A549 (cell line): ENCODE results near the gene IFI30. TPM values are rescaled to one million over a fixed set of nuclear protein-coding genes. Genes with fewer than 3 reads are reported as not detected.

Source experiments
- ATAC-seq, 2 experiments: fragments of 200-7000 bp in 1 of 2; fragments of >200 bp in 1 of 2; cut with Nextera tagmentation in 1 of 2; cut with Tn5 transposase in 1 of 2; 3 replicates each; pipeline versions ENCODE4 v1.8.0 to v1.9.1; 2018 to 2020; ENCODE audit warnings: mild to moderate bottlenecking in 1 of 2, moderate library complexity in 1 of 2
- CTCF ChIA-PET: fragments of 300-600 bp; sonication (Branson Sonifier 250); formaldehyde crosslinking; extraction: SDS; loops from one replicate; lab custom pipeline; 2021; ENCODE audit warnings: antibody characterized with exemption, inconsistent platforms; lab: Yijun Ruan, JAX
- POLR2A ChIA-PET: fragments of 350-600 bp; formaldehyde crosslinking; extraction: SDS; loops from one replicate; lab custom pipeline; 2021; ENCODE audit warnings: antibody characterized with exemption, inconsistent platforms; lab: Yijun Ruan, JAX
- DNase-seq, 2 experiments: peaks; one replicate each; pipeline versions ENCODE4 v3.0.0 to v3.0.0-alpha.2; 2011 to 2016; ENCODE audit warnings: low read depth in 1 of 2, low spot score in 1 of 2
- FAIRE-seq: peaks from 2 replicates; lab custom pipeline; 2011; peaks lifted over from hg19 to GRCh38; lab: Jason Lieb, UNC
- H3K27ac ChIP-seq, 2 experiments: fragments of >200 bp; sonication (Bioruptor Twin); formaldehyde crosslinking; 3 replicates each; pipeline ENCODE4 v1.5.1; 2016 to 2017
- H3K4me1 ChIP-seq: fragments of >200 bp; sonication (Bioruptor Twin); formaldehyde crosslinking; 3 replicates; pipeline ENCODE4 v1.6.1; 2016
- H3K4me2 ChIP-seq: fragments of >200 bp; sonication (Bioruptor Twin); formaldehyde crosslinking; 3 replicates; pipeline ENCODE4 v1.6.1; 2016
- H3K4me3 ChIP-seq: fragments of >200 bp; sonication (Bioruptor Twin); formaldehyde crosslinking; 3 replicates; pipeline ENCODE4 v1.5.1; 2016
- H3K9me3 ChIP-seq: fragments of >200 bp; sonication (Bioruptor Twin); formaldehyde crosslinking; 3 replicates; pipeline ENCODE4 v1.6.1; 2016
- BCL3 ChIP-seq: fragments of >200 bp; sonication (Bioruptor Twin); formaldehyde crosslinking; IDR thresholded peaks from 3 replicates; pipeline ENCODE4 v1.6.1; 2016
- BHLHE40 ChIP-seq: IDR thresholded peaks from 2 replicates; pipeline ENCODE4 v1.6.1; 2012; ENCODE audit warnings: low read depth, low read length, inconsistent platforms
- CHD4 ChIP-seq: fragments of 200-600 bp; sonication (generic); IDR thresholded peaks from 2 replicates; pipeline ENCODE4 v1.6.1; 2016; ENCODE audit warnings: antibody characterized with exemption, mild to moderate bottlenecking, borderline replicate concordance
- EHF ChIP-seq: fragments of 250-450 bp; sonication (Bioruptor Pico); IDR thresholded peaks from 2 replicates; pipeline ENCODE4 v1.5.0; 2020; ENCODE audit warnings: mild to moderate bottlenecking
- ELK1 ChIP-seq: fragments of 150-350 bp; IDR thresholded peaks from 2 replicates; pipeline ENCODE4 v1.6.1; 2014; ENCODE audit warnings: low read depth, mild to moderate bottlenecking, low read length
- ESRRA ChIP-seq: fragments of 150-350 bp; IDR thresholded peaks from 2 replicates; pipeline ENCODE4 v1.6.1; 2014; ENCODE audit warnings: mild to moderate bottlenecking, low read length, borderline replicate concordance
- HEYL ChIP-seq: fragments of 250-450 bp; sonication (Bioruptor Pico); IDR thresholded peaks from 2 replicates; pipeline ENCODE4 v1.8.0; 2021; ENCODE audit warnings: mild to moderate bottlenecking, moderate library complexity
- HOXB5 ChIP-seq: fragments of 250-450 bp; sonication (Bioruptor Pico); IDR thresholded peaks from 2 replicates; pipeline ENCODE4 v1.5.0; 2020; ENCODE audit warnings: mild to moderate bottlenecking, moderate library complexity
- JUN ChIP-seq, 2 experiments: fragments of >200 bp; sonication (Bioruptor Twin); formaldehyde crosslinking; IDR thresholded peaks; 2 replicates in 1 of 2; 3 replicates in 1 of 2; pipeline ENCODE4 v1.6.1; 2016 to 2017
- KDM1A ChIP-seq: fragments of 200-600 bp; sonication (generic); IDR thresholded peaks from 2 replicates; pipeline ENCODE4 v1.6.1; 2016; ENCODE audit warnings: low read depth, mild to moderate bottlenecking
- MAX ChIP-seq: IDR thresholded peaks from 2 replicates; pipeline ENCODE4 v1.6.1; 2012
- MYC ChIP-seq: IDR thresholded peaks from 2 replicates; pipeline ENCODE4 v1.6.1; 2012; ENCODE audit warnings: mild to moderate bottlenecking, inconsistent platforms, low read length, improper control_type of control experiment, borderline replicate concordance
- NPAS2 ChIP-seq: fragments of 250-450 bp; sonication (Bioruptor Pico); IDR thresholded peaks from 2 replicates; pipeline ENCODE4 v1.8.0; 2022; ENCODE audit warnings: mild to moderate bottlenecking, moderate library complexity, borderline replicate concordance
- NR3C1 ChIP-seq: fragments of >200 bp; sonication (Bioruptor Twin); formaldehyde crosslinking; IDR thresholded peaks from 3 replicates; pipeline ENCODE4 v1.6.1; 2017
- RAD21 ChIP-seq, 2 experiments: fragments of >200 bp in 1 of 2; sonication (Bioruptor Twin) in 1 of 2; formaldehyde crosslinking in 1 of 2; IDR thresholded peaks in 1 of 2; conservative IDR thresholded peaks in 1 of 2; 2 replicates in 1 of 2; 3 replicates in 1 of 2; pipeline ENCODE4 v1.6.1; 2012 to 2018; ENCODE audit warnings: inconsistent platforms in 1 of 2
- RCOR1 ChIP-seq: fragments of 150-350 bp; IDR thresholded peaks from 2 replicates; pipeline ENCODE4 v1.6.1; 2014; ENCODE audit warnings: antibody characterized with exemption, low read length, low read depth
- RNF2 ChIP-seq: fragments of 200-600 bp; sonication (generic); IDR thresholded peaks from 2 replicates; pipeline ENCODE4 v1.6.1; 2016; ENCODE audit warnings: low read depth, mild to moderate bottlenecking, antibody characterized with exemption, moderate library complexity, borderline replicate concordance
- SMC3 ChIP-seq: fragments of >200 bp; sonication (Bioruptor Twin); formaldehyde crosslinking; IDR thresholded peaks from 3 replicates; pipeline ENCODE4 v1.6.1; 2018; ENCODE audit warnings: inconsistent platforms
- SREBF2 ChIP-seq: fragments of 450-650 bp; IDR thresholded peaks from 2 replicates; pipeline ENCODE4 v1.6.1; 2014; ENCODE audit warnings: mild to moderate bottlenecking, moderate library complexity
- USF2 ChIP-seq: fragments of 450-650 bp; IDR thresholded peaks from 2 replicates; pipeline ENCODE4 v1.6.1; 2014; ENCODE audit warnings: antibody characterized with exemption
- ZNF302 ChIP-seq: fragments of 250-450 bp; sonication (Bioruptor Pico); IDR thresholded peaks from 2 replicates; pipeline ENCODE4 v1.9.0; 2021; ENCODE audit warnings: inconsistent platforms, mild to moderate bottlenecking, moderate library complexity
- WGBS: methylation state at CpG from one replicate; pipeline ENCODE4 v1.1.6; 2017; ENCODE audit errors: missing lambda C conversion rate; 5-methylcytosine and 5-hydroxymethylcytosine counted together
- polyA plus RNA-seq, 4 experiments: library from polyadenylated mRNA; depleted of rRNA in 3 of 4; stranded (reverse); fragments of >200 nt; fragmentation: RNase III in 1 of 4; extraction: RNeasy Plus Mini Kit Qiagen cat#74134 plus additional on column Dnase treatment in 1 of 4; gene quantifications; 2 replicates in 3 of 4; 3 replicates in 1 of 4; pipeline ENCODE4 v1.2.3, GENCODE V29; 2011 to 2017

IFI30 gene
- polyA plus RNA-seq, 2 of the 4 experiments (the other 2 are of a cell fraction), result 11.2 to 13.5 TPM

- WGBS, result 95% methylated on average over 35 of the region's 66 CpGs
- FAIRE-seq (no peak), DNase-seq (no peak), ATAC-seq (no peak)
- H3K4me3 ChIP-seq, result no peak overlapping the region
- POLR2A ChIA-PET, result no interaction called here
- peaks cover 4% of the 10 kb centered on the region; the same call in 1 of the 3 replicates for H3K4me1 ChIP-seq
- H3K9me3 ChIP-seq, result no peaks in the 10 kb centered on the region
- TF ChIP-seq KDM1A (no peak), JUN (IDR thresholded peaks at IDR 0.05) (no peak), CHD4 (no peak), USF2 (no peak), MAX (no peak), NPAS2 (CRISPR knock-in tag) (no peak), SMC3 (no peak), MYC (no peak), SREBF2 (no peak), HOXB5 (CRISPR knock-in tag) (no peak), NR3C1 (no peak), RCOR1 (no peak)
- no peak overlapping the region for H3K4me2 ChIP-seq
- no peak overlapping the region for H3K27ac ChIP-seq
- CTCF ChIA-PET, result interaction anchor here (0.9 to 2.3 kb wide), 11 partner anchors 9 to 85 kb away, joined by 4 to 11 read pairs (median 4); a partner anchor contains a TSS
These were observed 4.8 kb upstream of the IFI30 start for GRCh38 chr19:18168673-18169381.

GRCh38 chr19:18170714-18171255 is 2.8 kb upstream of the IFI30 start:
- H3K27ac ChIP-seq, result no peak overlapping the region
- ATAC-seq (no peak), DNase-seq (no peak), FAIRE-seq (no peak)
- no peak overlapping the region for H3K4me3 ChIP-seq
- WGBS, result 83% methylated on average over 15 of the region's 16 CpGs
- H3K9me3 ChIP-seq, result no peaks in the 10 kb centered on the region
- CTCF ChIA-PET, result interaction anchor here (0.8 to 3.9 kb wide), 7 partner anchors 9 to 169 kb away, joined by 3 to 20 read pairs (median 3); no protein-coding TSS in a partner anchor
- TF ChIP-seq RAD21 (conservative IDR thresholded peaks at IDR 0.05 in 1 of 2, IDR thresholded peaks at IDR 0.05 in 1 of 2) (no peak), JUN (IDR thresholded peaks at IDR 0.05) (no peak), BHLHE40 (no peak), BCL3 (no peak), RNF2 (no peak), HEYL (CRISPR knock-in tag) (no peak), ELK1 (no peak), ESRRA (no peak), ZNF302 (CRISPR knock-in tag) (no peak), EHF (no peak), NPAS2 (CRISPR knock-in tag) (no peak)
- POLR2A ChIA-PET, result no interaction called here
- H3K4me1 ChIP-seq, result peaks cover 4% of the 10 kb centered on the region; the same call in 1 of the 3 replicates
- H3K4me2 ChIP-seq, result no peak overlapping the region
